Hypothalamus (tissue), 51 donors: Measurements from ENCODE around the gene PCDHGC3.
A peak's percentile ranks its signal among the peaks of the same experiment; 100 is the strongest.

Experiments
- DNase-seq, 51 donors: peaks; one replicate each; lab custom pipeline; 2025; lab: John Stamatoyannopoulos, UW

PCDHGC3 gene

DNA sequence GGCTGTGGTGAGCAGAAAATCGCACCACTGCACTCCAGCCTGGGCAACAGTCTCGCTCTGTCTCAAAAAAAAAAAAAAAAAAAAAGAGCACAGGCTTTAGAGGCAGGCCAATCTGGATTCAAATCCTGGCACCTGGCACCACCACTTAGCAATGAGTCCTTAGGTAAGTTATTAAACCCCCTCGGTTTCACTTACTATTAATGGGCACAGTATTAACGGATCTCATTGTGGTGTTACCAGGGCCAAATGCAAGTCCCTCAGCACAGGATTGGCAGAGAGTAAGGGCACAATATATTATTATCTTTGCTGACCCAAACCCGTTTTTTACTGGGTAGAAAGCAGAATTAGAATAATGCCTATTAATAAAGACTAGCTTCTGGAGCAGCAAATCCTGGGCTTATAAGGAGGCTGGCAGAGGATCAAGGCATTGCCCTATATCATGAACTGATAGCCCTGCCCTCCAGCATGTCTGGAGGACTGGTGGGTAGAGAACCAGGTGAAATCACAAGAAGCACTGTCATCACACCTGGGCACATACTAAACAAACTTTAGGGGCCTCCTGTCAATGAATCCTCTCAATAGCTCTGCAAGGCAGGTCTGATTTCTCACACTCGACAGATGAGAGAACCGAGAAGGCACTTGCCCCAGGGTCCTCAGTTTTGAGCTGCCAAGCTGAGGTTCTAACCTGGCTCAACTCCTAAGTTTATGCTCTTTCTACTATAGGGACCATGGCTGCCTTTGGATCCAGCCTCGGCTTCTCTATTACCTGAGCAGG lies 30.8 kb downstream of the PCDHGC3 start:
- DNase-seq = no peak

GRCh38 chr5:141507387-141508091 lies 31.8 kb downstream of the PCDHGC3 start:
- DNase-seq = no peak

- DNase-seq = peak in 1 of 51 donors; percentile 69
Observed at GRCh38 chr5:141508440-141508797, 32.7 kb downstream of the PCDHGC3 start.

- DNase-seq = peak in 25 of 51 donors; percentile 22 to 85 (median 55)
Observed at GRCh38 chr5:141508798-141509611, 33.2 kb downstream of the PCDHGC3 start.

- DNase-seq = no peak
Observed at GRCh38 chr5:141510160-141510559, 34.4 kb downstream of the PCDHGC3 start.

DNA sequence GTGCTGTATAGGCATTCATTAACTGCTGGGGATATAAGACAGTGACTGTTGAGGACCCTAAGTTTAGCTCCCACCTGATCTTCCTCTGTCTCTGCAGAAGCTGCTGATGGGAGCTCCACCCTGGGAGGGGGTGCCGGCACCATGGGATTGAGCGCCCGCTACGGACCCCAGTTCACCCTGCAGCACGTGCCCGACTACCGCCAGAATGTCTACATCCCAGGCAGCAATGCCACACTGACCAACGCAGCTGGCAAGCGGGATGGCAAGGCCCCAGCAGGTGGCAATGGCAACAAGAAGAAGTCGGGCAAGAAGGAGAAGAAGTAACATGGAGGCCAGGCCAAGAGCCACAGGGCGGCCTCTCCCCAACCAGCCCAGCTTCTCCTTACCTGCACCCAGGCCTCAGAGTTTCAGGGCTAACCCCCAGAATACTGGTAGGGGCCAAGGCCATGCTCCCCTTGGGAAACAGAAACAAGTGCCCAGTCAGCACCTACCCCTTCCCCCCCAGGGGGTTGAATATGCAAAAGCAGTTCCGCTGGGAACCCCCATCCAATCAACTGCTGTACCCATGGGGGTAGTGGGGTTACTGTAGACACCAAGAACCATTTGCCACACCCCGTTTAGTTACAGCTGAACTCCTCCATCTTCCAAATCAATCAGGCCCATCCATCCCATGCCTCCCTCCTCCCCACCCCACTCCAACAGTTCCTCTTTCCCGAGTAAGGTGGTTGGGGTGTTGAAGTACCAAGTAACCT lies 35.3 kb downstream of the PCDHGC3 start:
- DNase-seq = no peak

DNA sequence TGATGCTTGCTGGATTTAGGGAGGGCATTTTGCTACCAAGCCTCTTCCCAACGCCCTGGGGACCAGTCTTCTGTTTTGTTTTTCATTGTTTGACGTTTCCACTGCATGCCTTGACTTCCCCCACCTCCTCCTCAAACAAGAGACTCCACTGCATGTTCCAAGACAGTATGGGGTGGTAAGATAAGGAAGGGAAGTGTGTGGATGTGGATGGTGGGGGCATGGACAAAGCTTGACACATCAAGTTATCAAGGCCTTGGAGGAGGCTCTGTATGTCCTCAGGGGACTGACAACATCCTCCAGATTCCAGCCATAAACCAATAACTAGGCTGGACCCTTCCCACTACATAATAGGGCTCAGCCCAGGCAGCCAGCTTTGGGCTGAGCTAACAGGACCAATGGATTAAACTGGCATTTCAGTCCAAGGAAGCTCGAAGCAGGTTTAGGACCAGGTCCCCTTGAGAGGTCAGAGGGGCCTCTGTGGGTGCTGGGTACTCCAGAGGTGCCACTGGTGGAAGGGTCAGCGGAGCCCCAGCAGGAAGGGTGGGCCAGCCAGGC lies 36.1 kb downstream of the PCDHGC3 start:
- DNase-seq = no peak

DNA sequence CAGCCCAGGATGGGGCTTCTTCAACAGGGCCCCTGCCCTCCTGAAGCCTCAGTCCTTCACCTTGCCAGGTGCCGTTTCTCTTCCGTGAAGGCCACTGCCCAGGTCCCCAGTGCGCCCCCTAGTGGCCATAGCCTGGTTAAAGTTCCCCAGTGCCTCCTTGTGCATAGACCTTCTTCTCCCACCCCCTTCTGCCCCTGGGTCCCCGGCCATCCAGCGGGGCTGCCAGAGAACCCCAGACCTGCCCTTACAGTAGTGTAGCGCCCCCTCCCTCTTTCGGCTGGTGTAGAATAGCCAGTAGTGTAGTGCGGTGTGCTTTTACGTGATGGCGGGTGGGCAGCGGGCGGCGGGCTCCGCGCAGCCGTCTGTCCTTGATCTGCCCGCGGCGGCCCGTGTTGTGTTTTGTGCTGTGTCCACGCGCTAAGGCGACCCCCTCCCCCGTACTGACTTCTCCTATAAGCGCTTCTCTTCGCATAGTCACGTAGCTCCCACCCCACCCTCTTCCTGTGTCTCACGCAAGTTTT lies 36.7 kb downstream of the PCDHGC3 start:
- DNase-seq = peak in 42 of 51 donors; percentile 22 to 80 (median 63)

GRCh38 chr5:141512911-141513626 lies 37.3 kb downstream of the PCDHGC3 start:
- peak in 17 of 51 donors; percentile 22 to 81 (median 48) for DNase-seq

- peak in 41 of 51 donors; percentile 40 to 93 (median 79) for DNase-seq
Observed at GRCh38 chr5:141513627-141514329, 38.0 kb downstream of the PCDHGC3 start.

GRCh38 chr5:141514330-141515133 lies 38.8 kb downstream of the PCDHGC3 start:
- peak in 1 of 51 donors; percentile 58 for DNase-seq

- no peak for DNase-seq
Observed at GRCh38 chr5:141515141-141515540, 39.4 kb downstream of the PCDHGC3 start.

- DNase-seq = no peak
Observed at GRCh38 chr5:141515946-141516671, 40.3 kb downstream of the PCDHGC3 start.

GRCh38 chr5:141516672-141517025 lies 40.9 kb downstream of the PCDHGC3 start:
- peak in 3 of 51 donors; percentile 12 to 37 (median 22) for DNase-seq

GRCh38 chr5:141517312-141517711 lies 41.5 kb downstream of the PCDHGC3 start:
- no peak for DNase-seq

DNA sequence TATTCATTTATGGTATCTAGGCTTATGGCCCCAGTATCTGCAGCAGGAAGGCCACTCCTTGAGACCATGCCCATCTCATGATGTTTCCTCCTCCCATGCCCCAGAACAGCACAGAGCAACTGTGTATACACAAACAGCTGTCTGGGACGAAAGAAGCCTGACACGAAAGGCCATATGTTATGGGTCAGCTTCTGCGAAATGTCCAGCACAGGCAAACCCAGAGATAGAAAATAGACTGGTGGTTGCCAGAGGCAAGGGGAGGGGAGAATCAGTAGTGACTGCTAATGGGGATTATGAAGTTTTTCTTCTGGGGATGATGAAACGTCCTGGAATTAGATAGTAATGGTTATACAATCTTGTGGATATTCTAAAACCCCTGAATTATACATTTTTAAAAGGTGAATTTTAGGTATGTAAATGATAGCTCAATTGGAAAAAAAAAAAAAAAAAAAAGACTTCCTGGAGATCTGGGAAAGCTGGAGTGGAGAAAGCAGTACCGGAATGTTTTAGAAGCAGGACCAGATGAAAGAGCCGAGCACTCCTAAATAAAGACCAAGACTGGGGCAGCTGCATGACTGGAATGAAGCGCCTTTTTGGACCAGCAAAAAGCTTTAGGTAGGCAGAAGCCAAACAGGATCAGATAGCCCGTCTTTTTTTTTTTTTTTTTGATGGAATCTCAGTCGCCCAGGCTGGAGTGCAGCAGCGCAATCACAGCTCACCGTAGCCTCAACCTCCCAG lies 42.3 kb downstream of the PCDHGC3 start:
- no peak for DNase-seq
